ENCODE data around the gene C16orf95.

The C16orf95 gene

GRCh38 chr16:87311387-87311786, 5.8 kb downstream of the C16orf95 start:
- DNase-seq = no peak

- no peak for DNase-seq
Observed at GRCh38 chr16:87310610-87311009, 6.6 kb downstream of the C16orf95 start.

- DNase-seq = no peak
Observed at GRCh38 chr16:87309620-87310525, 7.3 kb downstream of the C16orf95 start.

GRCh38 chr16:87308826-87309225, 8.4 kb downstream of the C16orf95 start:
- no peak for DNase-seq

- no peak for DNase-seq
Observed at GRCh38 chr16:87306516-87306915, 10.7 kb downstream of the C16orf95 start.

GRCh38 chr16:87305505-87306391, 11.4 kb downstream of the C16orf95 start:
- DNase-seq = peak; percentile 19

- DNase-seq = no peak
Observed at GRCh38 chr16:87304951-87305350, 12.2 kb downstream of the C16orf95 start.

GRCh38 chr16:87303962-87304521, 13.2 kb downstream of the C16orf95 start:
- DNase-seq = no peak

- no peak for DNase-seq
Observed at GRCh38 chr16:87303431-87303930, 13.7 kb downstream of the C16orf95 start.

- no peak for DNase-seq
Observed at GRCh38 chr16:87298857-87299465, 18.2 kb downstream of the C16orf95 start.

GRCh38 chr16:87297918-87298631, 19.1 kb downstream of the C16orf95 start:
- DNase-seq = no peak

- no peak for DNase-seq
Observed at GRCh38 chr16:87297407-87297806, 19.8 kb downstream of the C16orf95 start.

- no peak for DNase-seq
Observed at GRCh38 chr16:87295661-87296531, 21.3 kb downstream of the C16orf95 start.

- DNase-seq = no peak
Observed at GRCh38 chr16:87295259-87295658, 21.9 kb downstream of the C16orf95 start.

GRCh38 chr16:87293990-87294389, 23.2 kb downstream of the C16orf95 start:
- DNase-seq = no peak

GRCh38 chr16:87291944-87292343, 25.2 kb downstream of the C16orf95 start:
- DNase-seq = no peak

- DNase-seq = no peak
Observed at GRCh38 chr16:87288753-87289362, 28.3 kb downstream of the C16orf95 start.

GRCh38 chr16:87286839-87287626, 30.2 kb downstream of the C16orf95 start:
- DNase-seq = no peak

GRCh38 chr16:87284183-87284582, 33.0 kb downstream of the C16orf95 start:
- no peak for DNase-seq
